OCI-M2 (cell line): ENCODE data around the gene POU5F1.
"Not testable (repeated sequence)": the region's sequence is repeated elsewhere in the genome, so short reads cannot be mapped to it uniquely, and the experiment has no call there.

Experiments used
- DNase-seq: peaks from one replicate; lab custom pipeline; 2025; ENCODE audit not compliant: unreplicated experiment; lab: John Stamatoyannopoulos, UW

POU5F1 gene

DNA sequence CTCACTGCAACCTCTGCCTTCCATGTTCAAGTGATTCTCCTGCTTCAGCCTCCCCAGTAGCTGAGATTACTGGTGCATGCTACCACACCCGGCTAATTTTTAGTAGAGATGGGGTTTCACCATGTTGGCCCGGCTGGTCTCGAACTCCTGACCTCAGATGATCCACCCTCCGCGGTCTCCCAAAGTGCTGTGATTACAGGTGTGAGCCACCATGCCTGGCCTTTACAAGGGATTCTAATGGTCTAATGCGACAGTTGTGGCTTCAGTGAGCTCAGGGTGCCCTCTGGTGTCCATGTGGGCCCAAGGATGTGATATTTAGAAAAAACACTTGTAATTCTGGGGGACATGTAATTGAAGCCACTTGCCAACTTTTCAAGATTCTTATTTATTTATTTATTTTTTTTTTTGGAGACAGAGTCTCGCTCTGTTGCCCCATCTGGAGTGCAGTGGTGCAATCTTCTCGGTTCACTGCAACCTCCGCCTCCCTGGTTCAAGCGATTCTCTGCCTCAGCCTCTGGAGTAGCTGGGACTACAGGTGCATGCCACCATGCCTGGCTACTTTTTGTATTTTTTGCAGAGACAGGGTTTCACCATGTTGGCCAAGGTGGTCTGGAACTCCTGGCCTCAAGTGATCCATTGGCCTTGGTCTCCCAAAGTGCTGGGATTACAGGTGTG lies 22.1 kb upstream of the POU5F1 start:
- not testable (repeated sequence) for DNase-seq

DNA sequence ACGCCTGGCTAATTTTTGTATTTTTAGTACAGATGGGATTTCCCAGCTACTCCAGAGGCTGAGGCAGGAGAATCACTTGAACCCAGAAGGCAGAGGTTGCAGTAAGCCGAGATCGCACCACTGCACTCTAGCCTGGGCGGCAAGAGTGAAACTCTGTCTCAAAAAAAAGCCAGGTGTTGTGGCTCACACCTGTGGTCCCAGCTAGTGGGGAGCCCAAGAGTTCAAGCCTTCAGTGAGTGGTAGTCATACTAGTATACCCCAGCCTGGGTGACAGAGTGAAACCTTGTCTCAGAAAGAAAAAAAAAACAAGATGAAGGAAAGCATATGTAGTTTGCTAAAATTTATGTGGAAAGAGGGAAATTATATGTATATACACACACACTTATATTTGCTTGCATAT lies 20.0 kb upstream of the POU5F1 start:
- DNase-seq = no peak

DNA sequence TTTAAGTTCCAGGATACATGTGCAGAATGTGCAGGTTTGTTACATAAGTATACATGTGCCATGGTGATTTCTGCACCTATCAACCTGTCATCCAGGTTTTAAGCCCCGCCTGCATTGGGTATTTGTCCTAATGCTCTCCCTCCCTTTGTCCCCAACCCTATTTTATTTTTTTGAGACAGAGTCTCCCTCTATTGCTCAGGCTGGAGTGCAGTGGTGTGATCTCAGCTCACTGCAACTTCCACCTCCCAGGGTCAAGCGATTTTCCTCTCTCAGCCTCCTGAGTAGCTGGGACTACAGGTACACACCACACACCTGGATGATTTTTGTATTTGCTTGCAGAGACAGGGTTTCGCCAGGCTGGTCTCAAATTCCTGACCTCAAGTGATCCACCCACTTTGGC lies 18.7 kb upstream of the POU5F1 start:
- not testable (repeated sequence) for DNase-seq

DNA sequence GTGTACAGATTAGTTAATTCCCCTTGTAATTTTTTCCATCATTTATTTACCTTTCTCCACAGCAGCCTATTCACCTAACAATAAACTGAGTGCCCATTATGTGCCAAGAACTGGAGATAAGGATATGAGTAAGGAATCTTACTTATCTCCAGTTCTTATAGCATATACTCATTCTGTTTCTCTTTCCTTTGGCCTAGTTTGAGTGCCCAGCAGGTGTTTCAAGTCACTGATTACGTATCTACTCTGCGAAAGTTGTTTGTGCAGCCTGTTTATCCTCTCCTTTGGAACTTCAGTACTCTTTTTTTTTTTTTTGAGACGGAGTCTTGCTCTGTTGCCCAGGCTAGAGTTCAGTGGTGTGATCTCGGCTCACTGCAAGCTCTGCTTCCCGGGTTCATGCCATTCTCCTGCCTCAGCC lies 17.3 kb upstream of the POU5F1 start:
- no peak for DNase-seq

DNA sequence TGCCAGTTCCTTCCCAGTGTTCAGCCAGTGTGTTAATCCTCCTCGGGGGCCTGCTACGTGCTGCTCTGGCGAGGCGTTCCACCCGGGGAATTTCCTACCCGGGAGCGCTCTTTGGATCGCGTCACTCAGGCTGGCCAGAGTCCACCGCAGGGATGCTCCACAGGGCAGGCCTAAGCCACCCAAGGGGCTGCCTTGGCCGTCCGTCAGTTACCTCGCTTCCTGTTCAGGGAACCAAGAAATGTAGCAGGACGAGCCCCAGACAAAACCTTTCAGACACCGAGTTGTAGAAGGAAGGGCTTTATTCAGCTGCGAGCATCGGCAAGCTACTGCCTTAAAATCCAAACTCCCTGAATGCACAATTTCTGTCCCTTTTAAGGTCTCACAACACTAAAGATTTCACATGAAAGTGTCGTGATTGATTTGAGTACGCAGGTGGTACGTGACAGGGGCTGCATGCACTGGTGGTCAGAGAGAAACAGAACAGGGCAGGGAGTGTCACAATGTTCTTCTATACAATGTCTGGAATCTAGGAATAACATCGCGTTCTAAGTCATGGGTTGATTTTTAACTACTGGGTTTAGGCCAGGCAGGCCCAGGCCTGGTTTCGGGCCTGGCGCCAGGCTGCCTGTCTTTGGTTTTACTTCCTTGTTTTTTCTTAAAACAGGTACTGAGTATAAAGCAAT lies 15.7 kb upstream of the POU5F1 start:
- no peak for DNase-seq

DNA sequence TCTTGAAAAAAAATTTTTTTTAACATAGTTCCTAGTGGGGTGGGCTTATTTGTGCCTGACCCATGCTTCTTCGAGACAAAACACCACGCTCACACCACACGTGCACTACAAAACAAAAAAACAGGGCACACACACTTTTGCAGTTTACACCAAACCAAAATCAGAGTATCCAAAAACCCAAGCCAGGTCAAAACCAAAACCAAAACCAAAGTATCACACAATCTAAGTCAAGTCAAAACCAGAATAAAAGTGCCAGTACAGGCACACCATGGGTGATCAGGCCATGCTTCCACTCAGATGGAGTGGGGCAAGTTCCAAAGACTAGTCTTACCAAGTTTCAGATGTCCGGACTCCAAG lies 15.2 kb upstream of the POU5F1 start:
- not testable (repeated sequence) for DNase-seq

DNA sequence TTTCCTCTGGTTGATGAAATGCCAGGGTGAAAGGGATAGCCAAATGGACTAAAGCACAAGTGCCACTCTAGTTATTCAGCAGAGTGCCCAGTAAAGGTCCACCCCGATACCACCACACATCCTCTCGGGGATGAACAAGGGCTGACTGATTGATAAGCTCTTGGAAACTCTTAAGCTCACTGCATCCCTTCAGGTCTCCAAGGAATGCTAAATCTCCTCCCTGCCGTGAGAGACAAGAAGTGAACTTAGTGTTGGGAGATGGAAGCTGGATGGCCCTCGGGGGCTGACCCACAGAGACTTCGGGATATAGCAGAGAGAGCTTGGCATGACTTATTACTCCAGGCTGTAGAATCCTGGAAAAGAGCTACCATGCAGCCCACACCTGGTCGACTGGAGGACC lies 13.4 kb upstream of the POU5F1 start:
- DNase-seq = not testable (repeated sequence)

DNA sequence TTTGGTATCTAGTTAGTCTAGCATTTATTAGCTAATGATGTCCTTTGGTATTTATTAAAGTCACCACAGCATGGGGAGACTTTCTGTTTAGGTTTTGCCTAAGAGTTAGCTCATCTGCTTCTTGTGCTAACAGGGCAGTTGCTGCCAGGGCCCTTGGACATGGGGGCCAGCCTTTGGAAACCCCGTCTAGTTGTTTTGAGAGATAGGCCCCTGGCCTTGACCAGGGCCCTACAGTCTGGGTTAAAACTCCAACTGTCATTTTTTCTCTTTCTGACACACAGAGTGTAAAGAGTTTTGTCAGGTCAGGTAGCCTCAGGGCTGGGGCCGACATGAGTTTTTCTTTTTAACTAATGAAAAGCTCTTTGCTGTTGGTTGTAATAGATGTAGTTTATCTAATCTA lies 12.8 kb upstream of the POU5F1 start:
- DNase-seq = not testable (repeated sequence)

DNA sequence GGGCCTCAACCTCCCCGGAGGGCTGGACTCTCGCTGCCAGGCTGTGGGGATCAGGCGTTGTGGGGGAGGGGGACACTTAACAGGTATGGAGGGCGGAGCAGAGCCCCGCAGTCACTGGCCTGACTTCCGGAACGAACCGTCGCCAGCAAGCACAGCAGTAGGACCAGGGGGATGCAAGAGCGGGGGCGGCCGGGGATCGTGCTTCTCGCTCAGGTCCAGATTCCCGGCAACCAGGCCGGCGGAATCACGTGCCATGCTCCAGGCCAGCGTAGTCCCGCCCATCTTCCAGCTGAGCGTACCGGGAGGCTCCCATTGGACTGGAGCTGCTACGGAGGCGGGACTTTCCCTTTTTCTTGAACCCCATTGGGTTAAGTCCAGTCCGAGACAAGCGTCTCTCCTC lies 10.0 kb upstream of the POU5F1 start:
- DNase-seq = peak; percentile 91

DNA sequence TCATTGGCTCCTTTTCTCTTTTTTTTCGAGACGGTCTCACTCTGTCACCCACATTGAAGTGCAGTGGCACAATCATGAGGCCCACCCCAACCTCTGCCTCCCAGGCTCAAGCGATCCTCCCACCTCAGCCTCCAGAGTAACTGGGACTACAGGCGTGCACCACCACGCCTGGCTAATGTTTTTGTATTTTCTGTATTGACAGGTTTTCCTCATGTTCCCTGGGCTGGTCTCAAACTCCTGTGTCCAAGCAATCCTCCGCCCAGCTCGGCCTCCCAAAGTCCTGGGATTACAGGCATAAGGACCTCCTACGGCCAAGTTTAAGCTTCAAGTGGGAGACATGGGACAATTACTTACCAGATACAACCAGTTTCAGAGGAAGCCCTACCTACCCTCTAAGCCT lies 9.4 kb upstream of the POU5F1 start:
- DNase-seq = no peak

DNA sequence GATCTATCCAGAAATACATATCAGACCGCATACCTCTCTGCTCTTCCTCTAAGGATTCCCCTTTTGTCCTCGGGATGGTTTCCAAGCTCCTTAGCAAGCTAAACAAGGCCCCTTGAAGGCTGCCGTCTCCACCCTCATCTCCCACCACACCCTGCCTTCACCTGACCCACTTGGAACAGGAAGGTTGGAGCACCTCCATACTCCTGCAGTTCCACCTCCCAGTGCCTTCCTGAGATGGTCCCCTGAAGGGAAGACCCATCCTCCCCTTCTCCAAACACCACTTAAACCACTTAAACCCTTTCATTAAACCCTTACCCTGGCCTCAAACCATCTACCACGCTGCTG lies 8.5 kb upstream of the POU5F1 start:
- no peak for DNase-seq

DNA sequence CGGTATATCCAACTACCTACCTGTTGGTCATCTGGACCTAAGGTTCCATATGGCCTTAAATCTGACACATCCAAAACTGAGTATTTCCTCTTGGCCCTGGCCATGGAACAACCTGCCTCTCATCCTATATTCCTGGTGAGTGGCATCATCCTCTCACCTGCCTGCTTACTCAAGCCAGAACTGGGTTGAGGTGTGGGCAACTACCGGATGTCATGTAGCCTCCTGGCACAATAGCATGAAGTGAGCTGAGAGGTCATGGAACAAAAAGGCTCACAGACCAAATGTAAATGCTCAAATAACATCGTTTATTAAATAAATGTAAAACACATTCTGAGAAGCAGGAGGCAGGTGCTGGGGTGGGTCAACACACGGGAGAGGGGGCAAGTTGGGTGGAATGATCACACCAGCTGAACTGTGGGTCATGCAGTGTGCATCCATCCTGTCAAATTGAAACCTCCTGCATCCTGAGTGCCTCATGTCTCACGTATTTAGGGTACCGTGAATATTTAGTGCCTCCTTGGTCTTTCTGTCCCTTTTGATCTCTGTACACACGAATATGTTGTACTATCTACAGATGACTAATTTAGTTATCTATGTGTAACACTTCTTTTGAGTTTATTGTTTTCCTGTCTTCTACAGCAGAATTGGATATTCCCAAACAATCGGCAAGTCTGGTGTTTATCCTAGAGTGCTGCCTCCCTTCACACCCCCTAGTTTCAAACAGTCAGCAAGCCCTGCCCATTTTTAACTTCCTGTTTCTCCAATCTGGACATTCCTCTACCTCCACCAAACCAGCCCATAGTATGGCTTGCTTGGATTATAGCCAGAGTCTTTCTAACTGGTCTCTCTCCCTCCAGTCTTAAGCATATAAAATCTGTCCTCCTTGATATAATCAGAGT lies 7.9 kb upstream of the POU5F1 start:
- no peak for DNase-seq

DNA sequence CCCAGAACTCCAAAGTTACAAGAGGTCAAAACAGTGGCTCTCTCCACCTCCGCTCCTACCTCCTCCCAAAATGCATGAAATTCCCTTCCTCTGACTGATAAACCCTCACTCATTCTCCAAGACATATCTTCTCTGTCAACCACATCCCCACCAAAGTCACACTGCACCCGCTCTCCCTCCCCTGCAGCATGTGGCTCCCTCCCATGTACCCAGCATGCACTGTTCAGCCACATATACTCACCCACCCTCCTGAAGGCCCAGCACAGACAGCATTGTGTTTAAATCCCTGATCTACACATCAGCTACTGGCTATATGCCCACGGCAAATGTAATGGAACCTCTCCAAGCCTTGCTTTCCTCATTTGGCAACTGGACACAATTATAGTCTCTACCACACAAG lies 5.5 kb upstream of the POU5F1 start:
- DNase-seq = no peak

DNA sequence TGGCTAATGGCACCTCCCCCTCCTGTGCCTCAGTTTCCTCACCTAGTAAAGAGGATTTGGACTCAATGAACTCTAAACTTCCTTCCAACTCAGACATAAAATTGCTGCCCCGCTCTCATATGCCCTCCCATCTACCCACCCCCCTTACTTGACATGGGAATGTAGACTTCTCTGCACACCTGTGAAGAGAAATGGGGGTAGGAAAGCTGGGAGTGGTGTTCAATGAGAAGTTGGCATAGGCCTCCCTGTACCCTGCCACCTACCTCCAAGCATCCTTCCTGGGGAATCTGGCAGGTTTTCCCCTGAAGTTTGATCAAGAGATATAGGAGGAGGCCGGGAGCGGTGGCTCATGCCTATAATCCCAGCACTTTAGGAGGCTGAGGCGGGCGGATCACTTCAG lies 3.9 kb upstream of the POU5F1 start:
- no peak for DNase-seq

DNA sequence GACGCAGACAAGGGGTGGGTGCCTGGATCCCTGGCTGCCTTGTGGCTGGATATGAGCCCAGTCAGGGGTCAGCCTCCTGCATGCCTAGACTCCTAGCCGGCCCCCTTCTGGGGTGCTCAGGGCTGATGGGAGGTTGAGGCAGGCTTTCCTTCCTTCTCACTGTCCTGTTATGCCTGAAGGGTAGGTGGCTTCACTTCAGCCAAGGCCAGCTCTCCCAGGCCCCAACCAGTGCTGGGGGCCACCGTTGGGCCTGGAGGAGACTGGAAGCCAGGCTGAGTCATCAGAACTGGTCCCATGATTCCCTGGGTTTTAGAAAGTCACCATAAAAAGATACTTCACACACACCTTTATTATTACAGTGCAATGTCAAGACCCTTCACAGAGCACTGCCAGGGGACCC lies 2.9 kb upstream of the POU5F1 start:
- no peak for DNase-seq

DNA sequence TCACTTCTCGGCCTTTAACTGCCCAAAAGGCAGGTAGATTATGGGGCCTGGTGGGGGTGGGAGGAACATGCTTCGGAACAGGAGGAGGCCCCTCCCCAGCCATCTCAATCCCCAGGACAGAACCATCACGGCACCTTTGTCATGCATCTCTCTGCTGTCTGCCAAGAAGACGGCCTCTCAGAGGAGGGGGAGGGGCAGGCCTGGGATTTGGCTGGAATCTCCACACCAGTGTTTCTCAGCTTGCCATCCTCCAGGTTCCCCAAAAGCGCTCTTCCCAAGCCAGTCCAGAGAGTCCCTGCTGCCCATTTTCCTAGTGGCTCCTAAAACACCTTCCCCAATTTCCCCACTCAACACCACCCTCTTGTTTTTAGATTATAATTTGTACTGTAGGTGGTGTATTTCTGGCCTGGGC lies 2.5 kb upstream of the POU5F1 start:
- DNase-seq = no peak

DNA sequence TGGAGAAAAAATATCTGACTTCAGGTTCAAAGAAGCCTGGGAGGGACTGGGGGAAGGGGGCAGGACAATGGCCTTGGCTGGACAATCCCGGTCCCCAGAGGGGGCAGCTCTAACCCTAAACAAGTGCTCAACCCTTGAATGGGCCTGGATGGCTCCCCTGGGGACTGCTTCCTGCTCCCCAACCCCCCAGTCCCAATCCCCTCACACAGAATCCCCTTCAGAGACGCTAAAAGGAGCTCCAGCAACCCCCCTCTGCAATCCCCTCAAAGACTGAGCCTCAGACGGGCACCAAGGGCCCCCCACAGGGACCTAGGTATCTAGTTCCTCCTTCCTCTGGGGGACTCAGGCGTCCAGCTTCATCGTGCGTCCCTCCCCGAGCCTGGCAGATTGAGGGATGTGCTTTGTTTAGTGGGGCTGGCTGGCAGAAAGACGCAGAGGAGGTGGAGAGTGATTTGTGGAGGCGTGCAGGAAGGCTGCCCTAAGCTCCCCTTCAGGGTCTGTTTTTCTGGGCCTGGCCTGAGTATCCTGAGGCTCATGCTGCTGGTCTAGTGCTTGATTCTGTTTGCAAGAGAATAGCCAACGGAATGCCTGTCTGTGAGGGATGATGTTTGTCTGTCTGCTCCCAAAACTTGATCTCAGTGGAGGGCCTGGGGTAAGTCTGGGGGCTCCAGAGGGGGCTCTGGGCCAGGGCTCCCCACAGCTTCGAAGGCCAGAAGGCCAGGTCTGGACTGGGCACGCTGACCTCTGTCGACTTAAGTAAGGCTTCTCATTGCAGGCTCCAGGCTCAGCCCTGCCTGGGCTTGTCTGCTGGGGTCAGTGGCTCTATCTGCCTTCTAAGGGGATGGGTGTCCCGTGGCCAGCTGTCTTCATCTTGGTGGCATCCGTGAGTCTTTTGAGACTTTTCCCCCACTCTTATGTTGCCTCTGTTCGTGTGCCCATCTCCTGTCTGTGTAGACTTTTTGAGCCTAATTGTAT lies 1.7 kb upstream of the POU5F1 start:
- DNase-seq = no peak

DNA sequence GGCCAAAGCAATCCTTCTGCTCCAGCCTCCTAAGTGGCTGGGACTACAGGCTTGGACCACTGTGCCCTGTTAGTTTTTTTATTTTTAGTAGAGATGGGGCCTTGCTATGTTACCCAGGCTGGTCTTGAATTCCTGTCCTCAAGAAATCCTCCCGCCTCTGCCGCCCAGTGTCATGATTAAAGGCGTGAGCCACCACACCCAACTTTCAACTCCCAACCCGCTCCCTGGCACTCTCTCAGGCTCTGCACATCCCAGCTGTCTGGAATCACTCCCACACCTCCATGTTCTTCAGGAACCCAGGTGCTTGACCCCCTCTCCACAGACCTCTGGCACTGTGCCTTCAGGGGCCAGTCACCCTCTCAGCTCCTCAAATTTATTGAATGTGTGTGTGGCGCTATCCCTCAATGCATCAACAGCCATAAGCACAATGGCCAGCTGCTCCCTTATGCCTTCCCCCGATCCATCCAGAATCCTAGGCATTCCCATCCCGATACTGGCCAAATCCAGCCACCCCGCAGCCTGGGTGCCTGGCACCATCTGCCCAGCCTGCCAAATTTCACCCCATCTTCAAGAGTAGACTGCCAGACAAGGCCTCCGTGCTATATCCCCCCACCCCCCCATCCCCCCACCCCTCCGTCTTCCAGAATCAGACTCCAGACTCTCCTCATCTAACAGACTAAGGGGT lies 647 bp upstream of the POU5F1 start:
- no peak for DNase-seq

DNA sequence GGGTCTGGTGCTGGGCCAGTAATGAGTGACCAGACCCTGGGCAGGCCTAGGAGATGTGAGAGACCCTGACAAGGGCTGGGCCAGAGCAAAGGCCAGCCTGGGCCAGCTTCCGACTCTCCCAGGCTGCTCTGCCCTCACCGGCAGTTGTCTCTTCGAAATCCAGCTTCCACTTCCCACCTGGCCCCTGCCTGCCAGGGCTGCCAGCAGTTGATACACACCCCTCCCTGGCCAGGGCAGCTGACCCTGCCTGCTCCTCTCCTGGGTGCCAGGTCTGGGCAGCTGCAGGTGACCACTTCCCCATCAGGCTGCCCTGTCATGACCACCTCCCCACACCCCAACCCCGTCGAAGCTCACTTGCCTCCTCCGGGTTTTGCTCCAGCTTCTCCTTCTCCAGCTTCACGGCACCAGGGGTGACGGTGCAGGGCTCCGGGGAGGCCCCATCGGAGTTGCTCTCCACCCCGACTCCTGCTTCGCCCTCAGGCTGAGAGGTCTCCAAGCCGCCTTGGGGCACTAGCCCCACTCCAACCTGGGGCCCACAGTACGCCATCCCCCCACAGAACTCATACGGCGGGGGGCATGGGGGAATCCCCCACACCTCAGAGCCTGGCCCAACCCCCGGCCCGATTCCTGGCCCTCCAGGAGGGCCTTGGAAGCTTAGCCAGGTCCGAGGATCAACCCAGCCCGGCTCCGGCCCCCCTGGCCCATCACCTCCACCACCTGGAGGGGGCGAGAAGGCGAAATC lies 453 bp downstream of the POU5F1 start:
- not testable (repeated sequence) for DNase-seq
